GM12865 (cell line): ENCODE data around the gene TBX2.

Experiments used
- DNase-seq: peaks from one replicate; pipeline ENCODE4 v3.0.0; 2010; ENCODE audit warnings: low read depth
- H3K4me3 ChIP-seq: 2 replicates; pipeline ENCODE4 v1.5.1; 2011; ENCODE audit warnings: mild to moderate bottlenecking, low read depth, low read length, control low read depth
- CTCF ChIP-seq: IDR thresholded peaks from 2 replicates; pipeline ENCODE4 v1.5.1; 2011; ENCODE audit warnings: low read length, control low read depth, low read depth, inconsistent platforms; ENCODE audit not compliant: insufficient read depth; ENCODE audit errors: missing control alignments

TBX2 gene

GRCh38 chr17:61380836-61381525 is 18.7 kb upstream of the TBX2 start:
- H3K4me3 ChIP-seq, result no peak overlapping the region
- DNase-seq, result no peak
- no peak for TF ChIP-seq CTCF

GRCh38 chr17:61381537-61381936 is 18.1 kb upstream of the TBX2 start:
- no peak for DNase-seq
- H3K4me3 ChIP-seq, result no peak overlapping the region
- no peak for TF ChIP-seq CTCF

- no peak overlapping the region for H3K4me3 ChIP-seq
- no peak for DNase-seq
- no peak for TF ChIP-seq CTCF
Measured at GRCh38 chr17:61382796-61383688, 16.6 kb upstream of the TBX2 start.

- H3K4me3 ChIP-seq, result no peak overlapping the region
- no peak for DNase-seq
- no peak for TF ChIP-seq CTCF
Measured at GRCh38 chr17:61383689-61384201, 15.9 kb upstream of the TBX2 start.

GRCh38 chr17:61384354-61384691 is 15.3 kb upstream of the TBX2 start:
- TF ChIP-seq CTCF, result no peak
- no peak for DNase-seq
- H3K4me3 ChIP-seq, result no peak overlapping the region

- DNase-seq, result no peak
- no peak overlapping the region for H3K4me3 ChIP-seq
- TF ChIP-seq CTCF, result no peak
Measured at GRCh38 chr17:61384692-61385576, 14.7 kb upstream of the TBX2 start.
